PC-9 (cell line): ENCODE measurements around the gene CCT5. TPM values are rescaled to one million over a fixed set of nuclear protein-coding genes. Genes with fewer than 3 reads are reported as not detected.
A peak's percentile ranks its signal among the peaks of the same experiment; 100 is the strongest.

Experiments
- Bru-seq: library from RNA; stranded (reverse); fragments of 400-500 nt; gene quantifications from one replicate; lab custom pipeline; 2021; lab: Mats Ljungman, UMichigan
- BruChase-seq, 2 experiments: library from RNA; stranded (reverse); fragments of 400-500 nt; gene quantifications; one replicate each; lab custom pipeline; 2021; lab: Mats Ljungman, UMichigan
- BruUV-seq: library from RNA; stranded (reverse); fragments of 400-500 nt; replicated peaks from 2 replicates; lab custom pipeline; 2021; lab: Mats Ljungman, UMichigan
- CTCF ChIA-PET: fragments of 300-600 bp; sonication (Branson Sonifier 250); formaldehyde crosslinking; loops from one replicate; lab custom pipeline; 2022; ENCODE audit warnings: antibody characterized with exemption; lab: Charles Lee
- POLR2A ChIA-PET: fragments of 300-600 bp; sonication (Branson Sonifier 250); formaldehyde crosslinking; loops from one replicate; lab custom pipeline; 2022; ENCODE audit warnings: antibody characterized with exemption; ENCODE audit not compliant: unreplicated experiment; lab: Charles Lee
- DNase-seq, 2 experiments: peaks; one replicate each; pipeline versions ENCODE4 v3.0.0 to v3.0.0-alpha.2; 2015 to 2022; ENCODE audit warnings: mixed read lengths in 1 of 2
- H2AFZ ChIP-seq: fragments of 200-600 bp; sonication (generic); 2 replicates; pipeline ENCODE4 v1.8.1; 2017; ENCODE audit warnings: antibody characterized with exemption
- H3F3A ChIP-seq: fragments of 200-600 bp; sonication (generic); 2 replicates; pipeline ENCODE4 v1.8.1; 2017; ENCODE audit warnings: antibody characterized with exemption, mild to moderate bottlenecking, low read depth; ENCODE audit not compliant: insufficient read depth
- H3K27ac ChIP-seq: fragments of 200-600 bp; sonication (generic); 2 replicates; pipeline ENCODE4 v1.6.1; 2016; ENCODE audit warnings: mixed run types
- H3K27me3 ChIP-seq: fragments of 200-600 bp; sonication (generic); 2 replicates; pipeline ENCODE4 v1.6.1; 2016; ENCODE audit warnings: low read depth, mixed run types; ENCODE audit not compliant: insufficient read depth
- H3K36me3 ChIP-seq: fragments of 200-600 bp; sonication (generic); 2 replicates; pipeline ENCODE4 v1.6.1; 2016; ENCODE audit warnings: low read depth, mixed run types
- H3K4me1 ChIP-seq: fragments of 200-600 bp; sonication (generic); replicated peaks from 2 replicates; pipeline ENCODE4 v1.6.1; 2016; ENCODE audit warnings: mixed run types; ENCODE audit not compliant: insufficient read depth
- H3K4me2 ChIP-seq: fragments of 200-600 bp; sonication (generic); 2 replicates; pipeline ENCODE4 v1.6.1; 2017; ENCODE audit warnings: mixed run types
- H3K4me3 ChIP-seq: fragments of 200-600 bp; sonication (generic); 2 replicates; pipeline ENCODE4 v1.6.1; 2016; ENCODE audit warnings: mixed run types
- H3K79me2 ChIP-seq: fragments of 200-600 bp; sonication (generic); 2 replicates; pipeline ENCODE4 v1.6.1; 2017; ENCODE audit warnings: low read depth, mixed run types
- H3K9me2 ChIP-seq: fragments of 200-600 bp; sonication (generic); 2 replicates; pipeline ENCODE4 v1.8.1; 2017; ENCODE audit warnings: mild to moderate bottlenecking; ENCODE audit not compliant: insufficient read depth
- H3K9me3 ChIP-seq: fragments of 200-600 bp; sonication (generic); 2 replicates; pipeline ENCODE4 v1.8.1; 2016; ENCODE audit warnings: low read depth; ENCODE audit not compliant: insufficient read depth
- H4K20me1 ChIP-seq: fragments of 200-600 bp; sonication (generic); 2 replicates; pipeline ENCODE4 v1.8.1; 2017; ENCODE audit not compliant: insufficient read depth
- CTCF ChIP-seq: fragments of 200-600 bp; sonication (generic); conservative IDR thresholded peaks from 2 replicates; pipeline ENCODE4 v1.6.1; 2017; ENCODE audit warnings: mixed run types, antibody characterized with exemption, mild to moderate bottlenecking, moderate library complexity
- EZH2 ChIP-seq: fragments of 200-600 bp; sonication (generic); IDR thresholded peaks from 2 replicates; pipeline ENCODE4 v1.8.0; 2017; ENCODE audit warnings: antibody characterized with exemption, low read depth
- intact Hi-C: fragments of 100-400 bp; cut with micrococcal nuclease; formaldehyde crosslinking; loops from one replicate; pipeline ENCODE4 v1.10.0; 2022; ENCODE audit not compliant: unreplicated experiment
- long read RNA-seq: library from polyadenylated mRNA; stranded (forward); transcript quantifications from one replicate; pipeline ENCODE4 v2.0.0, GENCODE V29; 2022
- total RNA-seq: library from RNA; stranded (reverse); gene quantifications from 2 replicates; pipeline ENCODE4 v1.2.3, GENCODE V29; 2021

The CCT5 gene
- 658 and 831 TPM in 2 replicates for total RNA-seq
- percentile 99 among the genes with signal in this experiment for Bru-seq, nascent RNA
- percentile 99 among the genes with signal in this experiment for BruChase-seq, experiment 1, labeled RNA remaining after a 2-hour chase
- percentile 100 among the genes with signal in this experiment for BruChase-seq, experiment 2, labeled RNA remaining after a 6-hour chase
- long read RNA-seq, transcript CCT5-201 (11 exons, 3,675 nt) = major isoform, 2,346 of 2,446 reads
- long read RNA-seq, partial matches to known transcripts = 52 of 2,446 reads
- long read RNA-seq, other reads (novel, unspliced or antisense) = 40 of 2,446 reads

GRCh38 chr5:10249948-10250805 lies at the start of gene CCT5:
Gene CCT5, plus strand, starts transcription at chr5:10250280. Its CDS starts 61 bp downstream, at chr5:10250341.
- POLR2A ChIA-PET = interaction anchor here (0.5 to 0.9 kb wide), 5 partner anchors 13 to 1793 kb away, joined by 5 to 14 read pairs (median 5); no protein-coding TSS in a partner anchor
- H3K9me2 ChIP-seq = no peaks in the 10 kb centered on the region

GRCh38 chr5:10201223-10201868 lies 48.7 kb upstream of the CCT5 start:
- Histone ChIP-seq H3K4me2 (no peak overlapping the region), H3K27ac (no peak overlapping the region), H3K9me2 (no peaks in the 10 kb centered on the region), H4K20me1 (no peaks in the 10 kb centered on the region), H3K9me3 (no peaks in the 10 kb centered on the region), H3K4me1 (no peaks in the 10 kb centered on the region), H3K79me2 (no peaks in the 10 kb centered on the region), H3K27me3 (no peaks in the 10 kb centered on the region; the same call in 1 of the 2 replicates), H3F3A (no peaks in the 10 kb centered on the region), H3K36me3 (no peaks in the 10 kb centered on the region), H3K4me3 (no peak overlapping the region), H2AFZ (no peak overlapping the region)
- BruUV-seq = no TSS peak
- TF ChIP-seq EZH2 = no peak
- peak; percentile 19; the same call in 1 of the 2 replicates for TF ChIP-seq CTCF
- ChIA-PET CTCF (interaction anchor here (0.6 kb wide), 1 partner anchor 13 kb away, joined by 4 read pairs; no protein-coding TSS in a partner anchor), POLR2A (no interaction called here)
- intact Hi-C loops = no loop called here
- DNase-seq = no peak

More at GRCh38 chr5:10249948-10250805, at the start of gene CCT5:
- peaks cover 66% of the 10 kb centered on the region for H3K79me2 ChIP-seq
- H2AFZ ChIP-seq = peak within 1 kb of the TSS; percentile 75
- H3K27me3 ChIP-seq = no peaks in the 10 kb centered on the region
- peak within 1 kb of the TSS; percentile 91 for H3K27ac ChIP-seq
- H3F3A ChIP-seq = peaks cover 25% of the 10 kb centered on the region; the same call in 1 of the 2 replicates
- peak; percentile 97 to 98 for DNase-seq
- H3K36me3 ChIP-seq = peaks cover 31% of the 10 kb centered on the region
- TF ChIP-seq EZH2 (no peak), CTCF (no peak)
- peaks cover 17% of the 10 kb centered on the region for H3K4me1 ChIP-seq
- peak within 1 kb of the TSS; percentile 99 for H3K4me2 ChIP-seq
- CTCF ChIA-PET = interaction anchor here (0.6 kb wide), 1 partner anchor 18 kb away, joined by 8 read pairs; no protein-coding TSS in a partner anchor
- H3K4me3 ChIP-seq = peak within 1 kb of the TSS; percentile 100
- TSS peak; percentile 40 for BruUV-seq
- intact Hi-C loops = loop anchor here (1.0 to 10.0 kb wide), 5 partner anchors 17 to 455 kb away; partner anchors contain the start of gene MARCHF6
- H4K20me1 ChIP-seq = peaks cover 45% of the 10 kb centered on the region
- no peaks in the 10 kb centered on the region for H3K9me3 ChIP-seq
